ENCODE results near the gene MED22. TPM values are rescaled to one million over a fixed set of nuclear protein-coding genes. Genes with fewer than 3 reads are reported as not detected.

Gene MED22
- total and polyA plus RNA-seq, 2 experiments from 2014 or later: 20.9 to 85.7 TPM

- Histone ChIP-seq H2AFZ (no peak overlapping the region), H3K27me3 (ENCODE audit: insufficient read depth) (no peaks in the 10 kb centered on the region), H3K36me3 (ENCODE audit: insufficient read depth) (peaks cover 26% of the 10 kb centered on the region), H3K4me1 (ENCODE audit: insufficient read depth) (peaks cover 5% of the 10 kb centered on the region), H3F3A (replicated peaks; ENCODE audit: low read depth) (peaks cover 30% of the 10 kb centered on the region), H3K4me2 (no peak overlapping the region), H3K27ac (ENCODE audit: low read depth) (no peak overlapping the region), H4K20me1 (replicated peaks; ENCODE audit: insufficient read depth) (peaks cover 28% of the 10 kb centered on the region), H3K9me2 (ENCODE audit: insufficient read depth) (no peaks in the 10 kb centered on the region), H3K4me3 (no peak overlapping the region), H3K79me2 (replicated peaks; ENCODE audit: insufficient read depth) (peaks cover 35% of the 10 kb centered on the region)
- Mint-ChIP-seq H3K27me3 (ENCODE audit: insufficient read depth, low read depth, poor library complexity) (peaks cover 17% of the 10 kb centered on the region), H3K27ac (no peak overlapping the region), H3K4me3 (no peak overlapping the region), H3K36me3 (ENCODE audit: low read depth) (peaks cover 87% of the 10 kb centered on the region), H3K4me1 (peaks cover 16% of the 10 kb centered on the region), H3K9me3 (no peaks in the 10 kb centered on the region; the same call in 2 of the 3 replicates)
- TF ChIP-seq JUNB (IDR thresholded peaks at IDR 0.05; ENCODE audit: unreplicated experiment): no peak
- no peak for TF ChIP-seq STAT1 (IDR thresholded peaks at IDR 0.05; ENCODE audit: unreplicated experiment)
- no peak for TF ChIP-seq EZH2phosphoT487 (IDR thresholded peaks at IDR 0.05; ENCODE audit: unreplicated experiment)
- TF ChIP-seq POLR2AphosphoS5 (IDR thresholded peaks at IDR 0.05; ENCODE audit: low read depth): no peak
- no peak for TF ChIP-seq CREB1 (CRISPR knock-in tag; IDR thresholded peaks at IDR 0.05; ENCODE audit: low read depth)
- TF ChIP-seq ZNF462 (CRISPR knock-in tag; IDR thresholded peaks at IDR 0.05): no peak
- TF ChIP-seq REST (IDR thresholded peaks at IDR 0.05; ENCODE audit: unreplicated experiment): no peak
- TF ChIP-seq ETS1 (IDR thresholded peaks at IDR 0.05): no peak
- no peak for TF ChIP-seq ZNF114 (CRISPR knock-in tag; IDR thresholded peaks at IDR 0.05)
- DNase-seq (ENCODE audit: low spot score): no peak
- ATAC-seq: no peak
Observed at GRCh38 chr9:133344071-133344470, 3.9 kb downstream of the MED22 start.
